ENCODE data around the gene STX1B. TPM values are rescaled to one million over a fixed set of nuclear protein-coding genes. Genes with fewer than 3 reads are reported as not detected.

Gene STX1B
- total RNA-seq, 4 donors from 2014 or later, result 0.84 to 6.1 (median 1.3) TPM

GRCh38 chr16:31001507-31002249 is 8.8 kb downstream of the STX1B start:
- Histone ChIP-seq H3K4me1 (peaks cover 0 to 21% (median 7%) of the 10 kb centered on the region in 4 donors), H3K27ac (no peak overlapping the region), H3K9me3 (no peaks in the 10 kb centered on the region), H3K36me3 (no peaks in the 10 kb centered on the region), H3K27me3 (no peaks in the 10 kb centered on the region), H3K4me3 (no peak overlapping the region)
- TF ChIP-seq CTCF (IDR thresholded peaks at IDR 0.05), result no peak
- no peak for TF ChIP-seq EP300 (IDR thresholded peaks at IDR 0.05)
- no peak for TF ChIP-seq POLR2A (IDR thresholded peaks at IDR 0.05)
- 42 to 58% methylated on average over 15 to 16 of the region's 16 CpGs for WGBS, 2 donors
- DNase-seq (ENCODE audit: low spot score in 2 of 2), result no peak

GRCh38 chr16:31000671-31001382 is 9.6 kb downstream of the STX1B start:
- H3K27ac ChIP-seq, result no peak overlapping the region
- no peak for DNase-seq (ENCODE audit: low spot score in 2 of 2)
- WGBS, 2 donors, result 91 to 94% methylated on average over 18 to 19 of the region's 19 CpGs
- H3K4me1 ChIP-seq, result peaks cover 0 to 27% (median 7%) of the 10 kb centered on the region in 4 donors
- no peaks in the 10 kb centered on the region for H3K27me3 ChIP-seq
- no peak overlapping the region for H3K4me3 ChIP-seq
- no peaks in the 10 kb centered on the region for H3K9me3 ChIP-seq
- TF ChIP-seq CTCF (IDR thresholded peaks at IDR 0.05) (no peak), EP300 (IDR thresholded peaks at IDR 0.05) (no peak), POLR2A (IDR thresholded peaks at IDR 0.05) (no peak)
- H3K36me3 ChIP-seq, result no peaks in the 10 kb centered on the region

- DNase-seq (ENCODE audit: low spot score in 2 of 2), result no peak
- Histone ChIP-seq H3K9me3 (no peaks in the 10 kb centered on the region), H3K27me3 (no peaks in the 10 kb centered on the region), H3K36me3 (no peaks in the 10 kb centered on the region), H3K4me3 (no peak overlapping the region), H3K4me1 (peaks cover 0 to 27% (median 7%) of the 10 kb centered on the region in 4 donors), H3K27ac (peak overlapping the region in 2 of 4 donors; percentile 75 to 89)
- 61 to 67% methylated on average over 6 of the region's 6 CpGs for WGBS, 2 donors
- TF ChIP-seq POLR2A (IDR thresholded peaks at IDR 0.05), result no peak
- no peak for TF ChIP-seq EP300 (IDR thresholded peaks at IDR 0.05)
- TF ChIP-seq CTCF (IDR thresholded peaks at IDR 0.05), result no peak
Measured at GRCh38 chr16:30998852-30999761, 11.3 kb downstream of the STX1B start.

GRCh38 chr16:30997725-30998711 is 12.4 kb downstream of the STX1B start:
- H3K4me1 ChIP-seq, result peaks cover 0 to 27% (median 7%) of the 10 kb centered on the region in 4 donors
- H3K27ac ChIP-seq, result peak overlapping the region; percentile 37 to 89 (median 75)
- H3K27me3 ChIP-seq, result no peaks in the 10 kb centered on the region
- H3K36me3 ChIP-seq, result no peaks in the 10 kb centered on the region
- H3K9me3 ChIP-seq, result no peaks in the 10 kb centered on the region
- 53 to 59% methylated on average over 21 of the region's 21 CpGs for WGBS, 2 donors
- DNase-seq (ENCODE audit: low spot score in 2 of 2), result no peak
- peak overlapping the region; percentile 35 to 63 (median 60) for H3K4me3 ChIP-seq
- TF ChIP-seq POLR2A (IDR thresholded peaks at IDR 0.05) (no peak), EP300 (IDR thresholded peaks at IDR 0.05) (no peak), CTCF (IDR thresholded peaks at IDR 0.05) (no peak)

Measured in tibial nerve (tissue), 4 donors.